OCI-LY1 (cell line): ENCODE measurements around the gene SPRTN.

Source experiments
- EZH2 ChIP-seq: fragments of 200-600 bp; sonication (generic), shearing (Covaris generic); IDR thresholded peaks from 2 replicates; pipeline ENCODE4 v1.8.0; 2017; ENCODE audit warnings: borderline replicate concordance, mixed run types, mild to moderate bottlenecking, antibody characterized with exemption, low read length, moderate library complexity, mixed read lengths
- TF ChIP-seq, protein P1 (sequence below): fragments of 200-600 bp; sonication (generic), shearing (Covaris generic); IDR thresholded peaks from 2 replicates; pipeline ENCODE4 v1.5.1; 2017; ENCODE audit warnings: mild to moderate bottlenecking, antibody characterized with exemption, low read length, moderate library complexity, mixed read lengths

DNA sequence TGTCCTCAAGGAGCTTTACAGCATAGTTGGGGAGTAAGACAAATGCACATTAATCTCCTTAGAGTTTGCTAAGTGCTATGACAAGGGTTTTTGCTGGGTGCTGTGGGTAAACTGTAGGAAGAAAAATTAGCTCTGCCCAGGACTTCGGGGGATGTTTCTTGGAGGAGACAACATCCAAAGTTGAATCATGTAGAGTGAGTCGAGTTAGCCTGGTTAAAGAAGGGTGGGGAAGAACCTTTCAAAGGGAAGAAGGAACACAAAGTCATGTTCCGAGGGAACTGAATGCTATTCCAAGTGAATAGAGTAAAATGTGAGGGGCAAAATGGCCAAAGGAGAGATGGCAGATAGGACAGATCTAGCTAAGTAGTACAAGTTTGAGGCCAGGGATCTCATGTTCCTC lies 17.1 kb downstream of the SPRTN start:
- TF ChIP-seq, protein P1, sequence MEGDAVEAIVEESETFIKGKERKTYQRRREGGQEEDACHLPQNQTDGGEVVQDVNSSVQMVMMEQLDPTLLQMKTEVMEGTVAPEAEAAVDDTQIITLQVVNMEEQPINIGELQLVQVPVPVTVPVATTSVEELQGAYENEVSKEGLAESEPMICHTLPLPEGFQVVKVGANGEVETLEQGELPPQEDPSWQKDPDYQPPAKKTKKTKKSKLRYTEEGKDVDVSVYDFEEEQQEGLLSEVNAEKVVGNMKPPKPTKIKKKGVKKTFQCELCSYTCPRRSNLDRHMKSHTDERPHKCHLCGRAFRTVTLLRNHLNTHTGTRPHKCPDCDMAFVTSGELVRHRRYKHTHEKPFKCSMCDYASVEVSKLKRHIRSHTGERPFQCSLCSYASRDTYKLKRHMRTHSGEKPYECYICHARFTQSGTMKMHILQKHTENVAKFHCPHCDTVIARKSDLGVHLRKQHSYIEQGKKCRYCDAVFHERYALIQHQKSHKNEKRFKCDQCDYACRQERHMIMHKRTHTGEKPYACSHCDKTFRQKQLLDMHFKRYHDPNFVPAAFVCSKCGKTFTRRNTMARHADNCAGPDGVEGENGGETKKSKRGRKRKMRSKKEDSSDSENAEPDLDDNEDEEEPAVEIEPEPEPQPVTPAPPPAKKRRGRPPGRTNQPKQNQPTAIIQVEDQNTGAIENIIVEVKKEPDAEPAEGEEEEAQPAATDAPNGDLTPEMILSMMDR, result no peak
- no peak for TF ChIP-seq EZH2
